DMS153 treated with DMSO at 0.1 percent for 48 hours (cell line): Measurements from ENCODE around the gene P2RY13.

Source experiments
- DNase-seq: peaks from one replicate; lab custom pipeline; 2025; ENCODE audit not compliant: unreplicated experiment; lab: John Stamatoyannopoulos, UW

The P2RY13 gene

DNA sequence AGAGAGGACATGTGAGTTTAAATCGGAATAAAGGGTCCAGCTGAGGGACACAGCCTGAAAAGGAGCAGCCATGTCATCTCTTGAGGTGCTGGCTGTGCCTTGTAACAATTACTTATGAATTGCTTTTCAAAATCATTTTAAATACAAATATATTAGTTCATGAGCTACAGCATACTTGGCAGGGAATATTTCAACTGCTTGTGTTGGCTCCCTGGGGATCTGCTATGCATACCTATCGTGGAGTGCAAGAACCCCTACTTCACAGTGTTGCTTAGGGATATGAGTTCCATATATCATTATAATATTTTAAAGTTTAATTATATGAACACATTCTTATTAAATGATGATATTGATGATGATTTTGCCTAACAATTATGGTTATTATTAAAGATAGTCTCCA is 31.9 kb downstream of the P2RY13 start:
- no peak for DNase-seq

DNA sequence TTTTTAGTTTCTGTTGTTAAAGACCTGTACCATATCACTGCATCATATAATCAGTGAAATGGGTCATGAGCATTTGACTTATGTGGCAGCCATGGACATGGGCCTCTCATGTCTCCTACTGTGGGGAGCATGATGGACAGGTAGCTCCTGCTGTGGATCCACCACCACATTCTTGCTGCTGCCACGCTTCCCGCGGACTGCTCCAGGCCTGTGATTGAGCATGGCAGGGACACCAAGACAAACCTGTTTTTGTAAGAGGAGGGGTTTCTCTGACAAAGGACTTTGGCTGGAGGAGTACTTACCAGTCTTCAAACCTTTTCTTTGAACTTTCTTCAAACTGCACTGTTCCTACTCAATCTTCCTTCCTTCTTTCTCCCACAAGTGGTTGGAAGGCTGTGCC is 33.1 kb downstream of the P2RY13 start:
- DNase-seq = no peak

DNA sequence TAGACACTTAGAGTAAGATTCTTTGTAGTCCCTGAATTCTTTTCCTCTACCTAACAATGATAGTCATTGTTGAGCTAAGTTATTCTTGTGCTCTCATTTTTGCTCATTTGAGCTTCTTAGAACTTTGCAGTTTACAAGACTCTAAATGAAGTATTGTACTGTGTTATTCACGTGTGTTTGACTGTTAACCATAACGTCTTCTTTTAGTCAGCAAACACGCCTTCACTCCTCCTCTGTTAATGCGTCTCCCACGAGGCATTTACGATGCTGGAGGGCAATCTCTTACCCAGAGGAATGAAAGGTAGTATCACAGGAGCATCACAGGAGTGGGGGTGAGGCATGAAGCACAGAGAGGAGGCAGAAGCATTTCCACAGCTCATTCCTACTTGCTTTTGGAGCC is 36.2 kb downstream of the P2RY13 start:
- DNase-seq = no peak

DNA sequence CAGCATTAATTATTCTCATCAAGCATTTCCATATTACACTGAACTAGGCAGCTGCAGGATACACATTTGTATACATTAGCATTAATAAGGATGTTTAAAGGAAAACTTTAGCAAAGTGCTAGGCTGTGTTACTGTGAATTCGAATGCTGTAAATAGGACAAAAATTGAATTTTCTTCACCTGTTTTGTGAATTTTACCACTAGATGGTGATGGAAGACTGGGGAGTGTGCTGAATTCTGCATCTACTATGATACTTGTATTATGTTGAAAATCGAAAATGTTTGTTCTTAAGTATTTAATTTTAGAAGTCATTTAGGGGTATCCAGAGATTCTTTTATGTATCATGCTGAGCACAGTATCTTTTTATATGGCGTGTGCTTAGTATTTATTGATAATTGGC is 38.7 kb downstream of the P2RY13 start:
- DNase-seq = no peak

DNA sequence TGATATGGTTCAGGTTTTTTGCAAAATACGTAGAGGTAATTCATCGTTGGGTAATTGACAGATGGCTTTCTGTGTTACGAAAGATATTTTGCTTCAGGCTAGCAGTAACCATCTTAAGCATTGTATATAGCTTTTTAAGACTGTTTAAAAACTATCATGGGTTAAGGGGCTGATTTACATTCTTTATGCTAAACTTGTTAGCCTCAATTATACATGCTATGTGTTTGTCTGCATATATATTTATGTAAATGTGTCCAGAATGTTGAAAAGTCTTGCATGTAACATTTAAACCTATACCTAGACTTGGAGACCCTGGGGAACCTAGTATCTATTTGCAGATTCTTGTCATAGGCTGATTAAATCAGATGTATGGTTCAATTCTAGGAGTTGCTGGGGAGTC is 39.9 kb downstream of the P2RY13 start:
- DNase-seq = no peak

DNA sequence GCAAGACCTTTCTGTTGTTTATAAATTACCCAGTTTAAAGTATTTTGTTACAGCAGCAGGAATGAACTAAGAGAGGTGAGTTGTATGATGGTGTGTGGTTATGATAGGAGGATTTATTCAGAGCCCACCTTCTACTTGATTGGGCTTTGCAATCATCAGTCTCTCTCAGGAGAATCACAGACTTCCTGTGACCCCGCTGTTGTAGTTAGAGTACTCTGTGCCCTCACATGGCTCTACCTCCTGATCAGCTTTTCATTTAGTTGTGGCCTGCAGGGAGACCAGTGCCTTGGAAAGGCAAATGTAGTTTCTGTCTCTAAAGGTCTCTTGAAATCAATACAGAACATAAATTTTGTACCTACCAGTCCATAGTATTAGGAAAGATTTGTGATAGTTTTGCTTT is 43.4 kb downstream of the P2RY13 start:
- no peak for DNase-seq

DNA sequence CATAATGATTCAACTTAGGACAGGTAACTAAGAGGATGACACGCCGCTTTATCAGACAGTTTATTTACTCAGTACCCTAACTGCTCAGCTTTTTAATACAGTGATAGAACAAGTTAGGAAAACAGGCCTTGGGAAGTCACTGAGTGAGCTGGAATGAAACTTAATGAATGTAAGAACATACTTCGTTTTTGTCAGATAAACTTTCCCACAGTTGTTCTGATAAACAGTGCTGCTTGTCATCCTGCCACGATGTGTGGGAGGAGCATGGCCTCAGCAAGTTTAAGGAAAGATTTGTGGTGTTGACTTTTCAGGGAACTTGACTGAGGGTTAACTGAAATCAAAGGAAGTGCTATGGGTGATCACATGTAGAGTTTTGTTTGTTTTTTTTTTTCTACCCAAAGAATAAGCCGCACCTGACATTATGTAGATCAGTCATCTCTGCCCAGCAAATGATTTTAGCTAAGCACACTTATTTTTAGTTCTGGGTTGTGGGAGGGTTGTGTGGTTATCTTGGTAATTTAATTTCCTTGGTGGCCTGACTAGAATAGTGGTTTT is 45.4 kb downstream of the P2RY13 start:
- no peak for DNase-seq

DNA sequence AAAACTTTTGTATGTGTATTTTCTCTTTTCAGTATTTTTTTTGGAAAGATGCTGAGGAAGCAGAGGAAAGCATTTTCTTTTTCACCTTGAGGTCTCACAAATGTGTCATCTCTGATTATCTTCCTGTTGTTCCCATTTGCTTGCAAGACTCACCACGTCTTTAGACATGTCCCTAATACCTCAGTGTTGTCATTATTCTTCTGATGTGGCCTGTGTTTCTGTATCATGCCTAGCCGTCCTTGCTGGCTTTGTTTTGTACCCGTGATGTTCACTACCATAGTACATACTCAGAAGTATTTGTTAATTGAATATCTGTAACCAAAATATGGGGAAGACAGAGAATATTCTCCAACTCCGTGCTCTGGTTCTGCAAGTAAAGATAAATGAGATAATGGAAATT is 46.0 kb downstream of the P2RY13 start:
- DNase-seq = no peak

DNA sequence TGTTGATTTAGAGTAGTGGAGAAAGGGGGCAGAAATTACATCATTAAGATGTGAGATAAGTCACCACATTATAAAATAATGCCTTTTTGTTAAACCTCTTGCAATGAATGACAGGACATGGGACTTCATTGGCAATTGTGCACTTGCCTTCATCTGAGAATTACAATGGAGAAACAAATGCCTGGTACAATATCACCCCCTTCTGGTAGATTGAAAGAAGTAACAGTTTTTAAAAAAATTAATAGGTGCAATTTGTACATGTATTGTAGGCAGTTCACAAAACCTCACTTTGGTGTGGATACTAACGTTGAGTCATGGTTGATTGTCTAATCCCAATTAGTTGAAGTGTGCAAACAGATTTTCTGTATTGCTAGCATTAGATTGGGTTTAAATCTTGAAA is 46.4 kb downstream of the P2RY13 start:
- peak; percentile 39 for DNase-seq

DNA sequence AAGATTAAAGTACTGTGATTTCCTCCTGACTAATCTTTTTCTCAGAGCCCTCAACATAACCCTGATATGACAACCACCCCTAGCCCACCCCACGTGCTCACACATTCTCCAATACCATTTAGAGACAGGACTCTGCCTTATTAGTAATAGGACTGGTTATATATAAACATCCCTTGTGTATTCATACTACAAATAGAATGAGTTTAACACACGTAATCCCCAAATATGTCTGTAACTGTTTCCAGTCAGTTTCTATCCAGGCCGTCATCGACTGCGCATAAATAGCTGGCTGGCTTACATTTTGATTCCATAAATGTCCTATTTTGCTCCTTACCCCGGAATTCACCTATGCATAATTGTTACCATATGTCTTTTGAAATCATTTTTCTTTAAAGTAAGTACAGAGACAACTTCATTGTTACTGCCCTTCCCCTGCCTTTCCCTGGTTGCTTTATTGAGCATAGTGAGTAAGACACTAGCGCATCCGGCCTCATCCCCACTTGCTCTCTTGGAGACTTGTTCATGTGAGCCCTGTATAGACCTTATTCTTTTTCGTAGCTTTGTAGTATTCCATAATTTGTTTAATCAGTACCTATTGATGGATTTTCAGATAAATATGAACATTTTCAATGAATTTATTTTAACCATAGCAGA is 47.6 kb downstream of the P2RY13 start:
- DNase-seq = no peak

DNA sequence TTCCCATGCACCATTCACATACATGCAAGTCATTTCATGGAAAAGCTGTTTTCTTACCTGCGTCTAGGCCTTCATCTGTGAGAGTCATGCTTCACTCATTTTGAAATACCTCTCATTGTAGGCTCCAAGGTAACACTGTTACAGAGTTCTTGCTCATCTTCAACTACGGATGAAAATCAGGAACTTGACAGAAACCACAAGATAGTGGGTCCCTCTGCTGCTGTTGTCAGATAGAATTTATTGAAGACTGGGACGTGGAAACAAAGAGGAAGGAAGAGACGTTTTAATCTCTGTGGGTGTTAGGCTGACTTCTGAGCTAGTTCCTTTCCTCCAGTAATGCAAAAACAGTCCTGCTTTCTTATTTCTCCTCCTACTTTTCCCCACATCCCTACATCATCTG is 51.1 kb downstream of the P2RY13 start, which contains the start of gene P2RY14:
Gene P2RY14, minus strand, starts transcription at position 313 of the 400 bp plus-strand sequence. CDS start 64,226 bp downstream, outside the sequence.
- no peak for DNase-seq

DNA sequence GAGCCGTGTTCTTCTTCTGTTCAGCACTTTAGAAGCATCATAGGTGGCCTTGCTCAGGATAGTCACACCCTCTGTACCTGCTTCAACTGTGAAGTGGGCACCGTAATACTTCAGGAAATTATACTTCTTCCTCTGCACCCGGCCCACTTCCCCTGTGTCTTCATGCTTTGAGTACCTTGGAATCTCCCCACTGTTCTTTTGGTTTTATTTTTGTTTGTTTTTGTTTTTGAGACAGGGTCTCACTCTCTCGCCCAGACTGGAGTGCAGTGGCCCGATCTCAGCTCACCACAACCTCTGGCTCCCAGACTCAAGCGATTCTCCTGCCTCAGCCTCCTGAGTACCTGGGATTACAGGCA is 52.7 kb downstream of the P2RY13 start:
- DNase-seq = no peak
